Measurements from ENCODE around the gene FMO1.

DNA sequence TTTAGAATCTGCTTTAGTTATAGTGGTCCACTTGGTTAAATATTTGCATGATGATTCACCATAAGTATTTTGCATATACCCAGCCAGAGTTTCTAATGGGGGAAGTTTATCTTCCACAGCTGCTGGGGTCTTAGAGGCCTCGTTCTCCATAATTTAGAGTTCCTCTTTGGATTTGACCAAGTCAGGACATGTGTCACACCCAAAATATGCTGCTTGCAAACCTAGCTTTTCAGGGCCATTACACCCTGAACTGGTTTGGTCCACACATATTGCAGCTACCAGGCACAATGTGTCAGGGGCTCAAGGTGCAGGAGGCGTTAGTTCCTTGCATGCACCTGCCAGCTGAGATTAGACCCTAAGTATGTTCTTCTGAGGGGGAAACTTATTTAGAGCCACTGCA lies 48.6 kb downstream of the FMO1 start:
- no peak for TF ChIP-seq TAF1 (IDR thresholded peaks at IDR 0.05; ENCODE audit: low read depth, low read length)
- no peak for TF ChIP-seq POLR2A (IDR thresholded peaks at IDR 0.05; ENCODE audit: low read depth, low read length)
- TF ChIP-seq POLR2AphosphoS5 (IDR thresholded peaks at IDR 0.05; ENCODE audit: low read depth, low read length) = no peak
- TF ChIP-seq SPI1 (IDR thresholded peaks at IDR 0.05; ENCODE audit: low read depth, low read length) = no peak
